ENCODE data around the gene SPG7.
A peak's percentile ranks its signal among the peaks of the same experiment; 100 is the strongest.
"Not testable (repeated sequence)": the region's sequence is repeated elsewhere in the genome, so short reads cannot be mapped to it uniquely, and the experiment has no call there.

SPG7 gene

GRCh38 chr16:89567656-89568594 lies 59.7 kb downstream of the SPG7 start:
- Mint-ChIP-seq H3K36me3 (ENCODE audit: insufficient read depth) (peaks cover 26% of the 10 kb centered on the region), H3K9me3 (no peaks in the 10 kb centered on the region), H3K4me3 (no peak overlapping the region), H3K4me1 (peaks cover 37% of the 10 kb centered on the region), H3K27me3 (peaks cover 14% of the 10 kb centered on the region), H3K27ac (ENCODE audit: low read depth) (no peak overlapping the region)
- ATAC-seq (replicated peaks; ENCODE audit: extremely low read depth, poor library complexity, severe bottlenecking) (no peak), DNase-seq (ENCODE audit: low spot score in 2 of 2) (no peak)

- Mint-ChIP-seq H3K4me1 (peaks cover 24% of the 10 kb centered on the region), H3K27me3 (peaks cover 26% of the 10 kb centered on the region), H3K4me3 (no peak overlapping the region), H3K36me3 (ENCODE audit: insufficient read depth) (peaks cover 12% of the 10 kb centered on the region), H3K27ac (ENCODE audit: low read depth) (no peak overlapping the region), H3K9me3 (no peaks in the 10 kb centered on the region)
- no peak for DNase-seq (ENCODE audit: low spot score in 2 of 2)
- ATAC-seq (replicated peaks; ENCODE audit: extremely low read depth, poor library complexity, severe bottlenecking) = no peak
These were observed 61.5 kb downstream of the SPG7 start for GRCh38 chr16:89569506-89570341.

- Mint-ChIP-seq H3K4me1 (peaks cover 17% of the 10 kb centered on the region), H3K36me3 (ENCODE audit: insufficient read depth) (peaks cover 6% of the 10 kb centered on the region), H3K9me3 (no peaks in the 10 kb centered on the region), H3K4me3 (no peak overlapping the region), H3K27me3 (peaks cover 26% of the 10 kb centered on the region), H3K27ac (ENCODE audit: low read depth) (no peak overlapping the region)
- ATAC-seq (replicated peaks; ENCODE audit: extremely low read depth, poor library complexity, severe bottlenecking) (no peak), DNase-seq (ENCODE audit: low spot score in 2 of 2) (no peak)
These were observed 62.2 kb downstream of the SPG7 start for GRCh38 chr16:89570342-89570923.

DNA sequence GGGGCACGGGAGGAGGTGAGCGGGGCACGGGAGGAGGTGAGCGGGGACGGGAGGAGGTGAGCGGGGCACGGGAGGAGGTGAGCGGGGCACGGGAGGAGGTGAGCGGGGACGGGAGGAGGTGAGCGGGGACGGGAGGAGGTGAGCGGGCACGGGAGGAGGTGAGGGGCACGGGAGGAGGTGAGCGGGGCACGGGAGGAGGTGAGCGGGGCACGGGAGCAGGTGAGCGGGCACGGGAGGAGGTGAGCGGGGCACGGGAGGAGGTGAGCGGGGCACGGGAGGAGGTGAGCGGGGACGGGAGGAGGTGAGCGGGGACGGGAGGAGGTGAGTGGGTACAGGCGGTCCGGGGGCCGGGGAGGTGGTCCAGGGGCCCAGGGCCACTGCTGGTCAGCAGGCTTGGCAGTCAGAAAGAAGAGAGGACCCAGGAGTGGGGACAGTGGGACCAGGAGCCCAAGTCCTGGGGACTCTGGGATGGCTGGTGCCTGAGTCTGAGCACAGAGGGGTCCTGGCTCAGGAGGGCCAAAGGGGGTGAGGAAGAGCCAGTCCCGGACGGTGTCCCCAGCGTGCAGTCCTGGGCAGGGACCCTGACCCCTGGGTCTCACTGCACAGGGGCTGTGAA lies 62.9 kb downstream of the SPG7 start:
- H3K4me1 Mint-ChIP-seq = peaks cover 10% of the 10 kb centered on the region
- peaks cover 26% of the 10 kb centered on the region for H3K27me3 Mint-ChIP-seq
- not testable (repeated sequence) for H3K27ac Mint-ChIP-seq (ENCODE audit: low read depth); H3K4me3 Mint-ChIP-seq; H3K36me3 Mint-ChIP-seq (ENCODE audit: insufficient read depth); DNase-seq (ENCODE audit: low spot score in 2 of 2); H3K9me3 Mint-ChIP-seq; ATAC-seq (replicated peaks; ENCODE audit: extremely low read depth, poor library complexity, severe bottlenecking)

DNA sequence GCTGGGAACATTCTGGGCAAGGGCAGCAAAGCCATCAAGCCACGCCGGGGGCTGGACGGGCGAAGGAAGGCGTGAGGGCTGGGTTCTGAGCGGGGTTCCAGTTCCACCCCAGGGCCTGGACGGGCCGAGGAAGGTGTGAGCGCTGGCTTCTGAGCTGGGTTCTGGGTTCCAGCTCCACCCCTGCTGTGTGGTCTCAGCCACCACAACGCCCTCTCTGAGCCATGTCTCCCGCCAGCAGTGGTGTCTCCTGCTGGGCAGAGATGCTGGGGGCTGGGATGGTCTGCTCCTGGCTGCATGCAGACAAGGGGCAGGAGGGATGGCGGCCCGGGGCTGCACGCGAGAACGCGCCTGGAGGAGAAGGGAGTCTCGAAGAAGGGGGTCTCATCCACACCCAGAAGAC lies 63.4 kb downstream of the SPG7 start:
- peaks cover 8% of the 10 kb centered on the region for H3K4me1 Mint-ChIP-seq
- no peak overlapping the region for H3K27ac Mint-ChIP-seq (ENCODE audit: low read depth)
- DNase-seq (ENCODE audit: low spot score in 2 of 2) (no peak), ATAC-seq (replicated peaks; ENCODE audit: extremely low read depth, poor library complexity, severe bottlenecking) (no peak)
- H3K4me3 Mint-ChIP-seq = no peak overlapping the region
- H3K27me3 Mint-ChIP-seq = peaks cover 26% of the 10 kb centered on the region
- no peaks in the 10 kb centered on the region for H3K9me3 Mint-ChIP-seq
- peaks cover 5% of the 10 kb centered on the region for H3K36me3 Mint-ChIP-seq (ENCODE audit: insufficient read depth)

- Mint-ChIP-seq H3K36me3 (ENCODE audit: insufficient read depth) (peaks cover 5% of the 10 kb centered on the region), H3K9me3 (no peaks in the 10 kb centered on the region), H3K27me3 (peaks cover 26% of the 10 kb centered on the region), H3K27ac (ENCODE audit: low read depth) (no peak overlapping the region), H3K4me1 (peaks cover 8% of the 10 kb centered on the region), H3K4me3 (no peak overlapping the region)
- DNase-seq (ENCODE audit: low spot score in 2 of 2) = no peak
- no peak for ATAC-seq (replicated peaks; ENCODE audit: extremely low read depth, poor library complexity, severe bottlenecking)
These were observed 63.9 kb downstream of the SPG7 start for GRCh38 chr16:89572073-89572484.

DNA sequence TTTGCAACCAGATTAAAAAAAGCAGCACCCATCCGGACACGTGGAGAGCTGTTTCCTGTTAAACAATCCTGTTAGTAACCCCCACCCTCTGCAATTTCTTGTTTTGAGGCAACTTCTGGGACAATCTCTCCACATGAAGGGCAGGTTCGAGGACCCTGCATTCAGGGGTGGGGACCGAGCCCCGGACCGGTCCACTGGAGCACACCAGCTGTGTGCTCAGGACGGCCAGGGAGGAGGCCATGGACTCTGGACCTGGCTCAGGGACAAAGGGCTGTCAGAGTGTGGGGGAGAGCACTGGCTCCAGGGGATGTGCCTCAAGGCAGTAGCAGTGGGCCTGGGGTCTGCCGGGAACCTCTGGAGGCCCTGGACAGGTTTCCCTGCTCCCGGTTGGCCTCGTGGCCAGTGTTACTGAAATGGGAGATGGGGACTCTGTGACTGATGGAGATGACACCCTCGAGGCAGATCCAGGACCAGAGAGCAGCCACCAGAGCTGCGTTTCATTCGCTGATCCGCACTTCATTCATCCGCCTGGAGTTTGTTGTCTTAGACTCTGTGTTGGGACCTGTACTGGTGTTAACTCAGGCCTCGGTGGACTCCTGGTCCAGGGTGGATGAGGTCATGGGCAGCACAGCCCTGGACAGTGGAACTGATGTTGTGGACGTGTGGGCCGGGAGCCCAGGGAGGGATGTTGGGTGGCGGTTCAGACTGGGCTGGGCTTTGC lies 64.4 kb downstream of the SPG7 start:
- Mint-ChIP-seq H3K36me3 (ENCODE audit: insufficient read depth) (peaks cover 5% of the 10 kb centered on the region), H3K4me1 (peaks cover 8% of the 10 kb centered on the region), H3K27ac (ENCODE audit: low read depth) (no peak overlapping the region), H3K4me3 (peak overlapping the region; percentile 25), H3K9me3 (no peaks in the 10 kb centered on the region), H3K27me3 (peaks cover 26% of the 10 kb centered on the region)
- ATAC-seq (replicated peaks; ENCODE audit: extremely low read depth, poor library complexity, severe bottlenecking) (no peak), DNase-seq (ENCODE audit: low spot score in 2 of 2) (no peak)

GRCh38 chr16:89573826-89574680 lies 65.8 kb downstream of the SPG7 start:
- Mint-ChIP-seq H3K36me3 (ENCODE audit: insufficient read depth) (peaks cover 10% of the 10 kb centered on the region), H3K4me1 (peaks cover 8% of the 10 kb centered on the region), H3K4me3 (peak overlapping the region; percentile 25), H3K9me3 (no peaks in the 10 kb centered on the region), H3K27me3 (peaks cover 26% of the 10 kb centered on the region), H3K27ac (ENCODE audit: low read depth) (no peak overlapping the region)
- DNase-seq (ENCODE audit: low spot score in 2 of 2) (no peak), ATAC-seq (replicated peaks; ENCODE audit: extremely low read depth, poor library complexity, severe bottlenecking) (no peak)

DNA sequence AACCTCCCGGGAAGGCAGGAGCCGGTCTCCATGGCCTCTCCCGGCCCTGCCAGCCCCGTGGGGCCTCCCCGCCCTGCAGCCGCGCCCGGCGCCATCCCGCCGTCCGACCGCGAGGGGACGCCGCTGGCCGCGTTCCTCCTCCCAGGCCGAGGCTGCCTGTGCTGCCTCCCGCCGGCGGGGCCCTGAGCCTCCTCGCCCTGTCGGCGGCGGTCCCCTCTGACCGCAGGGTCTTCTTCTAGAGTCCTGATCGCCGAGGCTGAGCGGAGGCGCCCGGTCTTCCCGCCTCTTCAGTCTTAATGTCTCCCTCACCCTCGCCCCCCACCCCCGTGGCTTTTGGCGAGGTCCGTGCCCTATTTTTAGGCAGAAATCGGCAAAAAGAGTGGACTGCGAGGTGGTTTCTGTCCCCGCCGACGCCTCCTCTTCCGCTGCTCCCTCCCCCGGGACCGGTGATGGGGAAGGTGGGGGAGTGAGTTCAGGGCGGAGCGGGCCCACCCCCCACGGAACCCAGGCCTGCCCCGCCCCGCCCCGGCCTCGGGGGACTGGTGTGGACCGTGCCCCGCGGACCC lies 66.6 kb downstream of the SPG7 start:
- H3K9me3 Mint-ChIP-seq = no peaks in the 10 kb centered on the region
- H3K27ac Mint-ChIP-seq (ENCODE audit: low read depth) = no peak overlapping the region
- peak overlapping the region; percentile 48 for H3K4me3 Mint-ChIP-seq
- peaks cover 10% of the 10 kb centered on the region for H3K36me3 Mint-ChIP-seq (ENCODE audit: insufficient read depth)
- peaks cover 26% of the 10 kb centered on the region for H3K27me3 Mint-ChIP-seq
- DNase-seq (ENCODE audit: low spot score in 2 of 2) (no peak), ATAC-seq (replicated peaks; ENCODE audit: extremely low read depth, poor library complexity, severe bottlenecking) (peak; percentile 59)
- peaks cover 8% of the 10 kb centered on the region for H3K4me1 Mint-ChIP-seq

DNA sequence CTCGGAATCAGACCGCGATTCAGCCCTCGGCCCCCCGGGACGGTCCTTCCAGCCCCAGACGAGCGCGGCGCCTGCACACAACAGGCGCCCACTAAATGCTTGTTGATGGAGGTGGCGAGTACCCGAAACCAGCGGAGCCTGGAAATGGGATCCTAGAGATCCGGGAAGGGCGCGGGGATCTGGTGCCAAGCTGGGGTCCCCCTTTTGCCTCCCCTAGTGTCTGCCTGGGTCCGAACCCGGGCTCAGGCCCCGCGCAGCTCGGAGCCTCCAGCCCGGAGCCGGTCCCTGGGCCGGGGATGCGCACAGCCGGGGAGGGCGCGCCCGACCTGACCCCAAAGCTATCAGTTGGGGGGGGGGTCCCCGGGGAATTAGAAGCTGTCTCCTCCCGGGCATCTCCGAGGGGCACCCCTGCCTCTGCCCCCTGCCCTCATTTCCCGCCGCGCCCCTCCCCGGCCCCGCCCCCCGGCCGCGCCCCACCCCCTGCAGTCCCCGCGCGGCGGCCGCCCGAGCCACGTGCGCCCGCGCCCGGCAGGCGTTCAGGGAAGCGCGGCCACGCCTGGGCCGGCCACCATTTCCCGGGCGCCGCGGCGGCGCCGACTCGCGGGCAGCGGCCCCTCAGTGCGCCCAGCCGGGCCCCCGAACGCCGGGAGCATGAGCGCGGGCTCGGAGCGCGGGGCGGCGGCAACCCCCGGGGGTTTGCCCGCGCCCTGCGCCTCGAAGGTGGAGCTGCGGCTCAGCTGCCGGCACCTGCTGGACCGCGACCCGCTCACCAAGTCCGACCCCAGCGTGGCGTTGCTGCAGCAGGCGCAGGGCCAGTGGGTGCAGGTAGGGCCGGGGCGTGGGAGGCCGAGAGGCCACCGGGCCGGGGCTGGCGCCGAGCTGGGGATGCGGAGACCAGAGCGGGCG lies 67.3 kb downstream of the SPG7 start, which contains the start of gene CPNE7:
CPNE7 (plus strand) TSS at position 512 of the 906 bp plus-strand sequence; CDS start at position 652, 140 bp downstream.
- Mint-ChIP-seq H3K9me3 (no peaks in the 10 kb centered on the region), H3K36me3 (ENCODE audit: insufficient read depth) (peaks cover 7% of the 10 kb centered on the region), H3K4me3 (peak within 1 kb of the TSS; percentile 48), H3K4me1 (peaks cover 8% of the 10 kb centered on the region), H3K27me3 (peaks cover 26% of the 10 kb centered on the region), H3K27ac (ENCODE audit: low read depth) (no peak within 1 kb of the TSS)
- ATAC-seq (replicated peaks; ENCODE audit: extremely low read depth, poor library complexity, severe bottlenecking) (peak; percentile 30), DNase-seq (ENCODE audit: low spot score in 2 of 2) (no peak)
